DND-41 (cell line): ENCODE results near the gene SEC14L2.

Experiments used
- ATAC-seq: fragments of 200-7000 bp; cut with Tn5 transposase; 3 replicates; pipeline ENCODE4 v1.9.1; 2021; ENCODE audit warnings: low read depth; ENCODE audit not compliant: insufficient read depth
- DNase-seq: peaks from one replicate; pipeline ENCODE4 v3.0.0-alpha.2; 2020
- H2AFZ ChIP-seq: 2 replicates; pipeline ENCODE4 v1.6.0; 2012; ENCODE audit warnings: low read depth, low read length
- H3K27ac ChIP-seq: 2 replicates; pipeline ENCODE4 v1.5.1; 2012; ENCODE audit warnings: low read length, inconsistent platforms
- H3K27me3 ChIP-seq: fragments of 200-600 bp; sonication (generic); 2 replicates; pipeline ENCODE4 v1.6.0; 2012; ENCODE audit warnings: low read length, mild to moderate bottlenecking, inconsistent platforms; ENCODE audit not compliant: insufficient read depth, poor library complexity
- H3K36me3 ChIP-seq: 2 replicates; pipeline ENCODE4 v1.5.1; 2012; ENCODE audit warnings: low read length, inconsistent platforms; ENCODE audit not compliant: insufficient read depth
- H3K4me1 ChIP-seq: 2 replicates; pipeline ENCODE4 v1.5.1; 2012; ENCODE audit warnings: mild to moderate bottlenecking, low read length; ENCODE audit not compliant: insufficient read depth
- H3K4me2 ChIP-seq: 2 replicates; pipeline ENCODE4 v1.6.0; 2012; ENCODE audit warnings: mild to moderate bottlenecking, moderate library complexity, low read length, inconsistent platforms; ENCODE audit not compliant: insufficient read depth
- H3K4me3 ChIP-seq, 2 experiments: fragments of 200-600 bp in 1 of 2; shearing (Covaris generic) in 1 of 2; 2 replicates each; pipeline ENCODE4 v1.5.1; 2012 to 2016; ENCODE audit warnings: inconsistent platforms in 2 of 2, low read length in 2 of 2, mild to moderate bottlenecking in 2 of 2, low read depth in 1 of 2, moderate library complexity in 1 of 2
- H3K79me2 ChIP-seq: 2 replicates; pipeline ENCODE4 v1.6.0; 2012; ENCODE audit warnings: low read length, inconsistent platforms; ENCODE audit not compliant: insufficient read depth
- H3K9ac ChIP-seq: 2 replicates; pipeline ENCODE4 v1.6.0; 2012; ENCODE audit warnings: low read depth, mild to moderate bottlenecking, inconsistent platforms, low read length, moderate library complexity
- H3K9me3 ChIP-seq: 2 replicates; pipeline ENCODE4 v1.5.1; 2012; ENCODE audit warnings: low read length, moderate library complexity, mild to moderate bottlenecking, inconsistent platforms; ENCODE audit not compliant: insufficient read depth, severe bottlenecking
- H4K20me1 ChIP-seq: 2 replicates; pipeline ENCODE4 v1.6.0; 2012; ENCODE audit warnings: low read length; ENCODE audit not compliant: insufficient read depth
- CTCF ChIP-seq: IDR thresholded peaks from 2 replicates; pipeline ENCODE4 v1.5.1; 2012; ENCODE audit warnings: borderline replicate concordance, low read length, moderate library complexity, mild to moderate bottlenecking; ENCODE audit not compliant: poor library complexity, severe bottlenecking; ENCODE audit errors: extremely low read depth
- EZH2 ChIP-seq: IDR thresholded peaks from 3 replicates; pipeline ENCODE4 v1.6.1; 2012; ENCODE audit warnings: borderline replicate concordance, low read depth, mild to moderate bottlenecking, moderate library complexity, low read length, inconsistent platforms; ENCODE audit not compliant: severe bottlenecking

Gene SEC14L2

GRCh38 chr22:30371321-30371720 lies 25.5 kb upstream of the SEC14L2 start:
- Histone ChIP-seq H3K4me3 (no peak overlapping the region), H3K79me2 (no peaks in the 10 kb centered on the region), H3K9ac (no peak overlapping the region), H3K36me3 (no peaks in the 10 kb centered on the region), H3K27me3 (no peaks in the 10 kb centered on the region), H4K20me1 (peaks cover 6% of the 10 kb centered on the region), H3K27ac (no peak overlapping the region), H2AFZ (no peak overlapping the region), H3K4me1 (no peaks in the 10 kb centered on the region), H3K9me3 (no peaks in the 10 kb centered on the region), H3K4me2 (no peak overlapping the region)
- TF ChIP-seq CTCF (no peak), EZH2 (no peak)
- ATAC-seq: no peak
- no peak for DNase-seq

- Histone ChIP-seq H3K27me3 (no peaks in the 10 kb centered on the region), H3K4me2 (no peak overlapping the region), H3K4me3 (no peak overlapping the region), H3K36me3 (peaks cover 5% of the 10 kb centered on the region; the same call in 1 of the 2 replicates), H3K9me3 (no peaks in the 10 kb centered on the region), H3K9ac (no peak overlapping the region), H4K20me1 (peaks cover 6% of the 10 kb centered on the region), H3K79me2 (no peaks in the 10 kb centered on the region), H3K27ac (no peak overlapping the region), H2AFZ (no peak overlapping the region), H3K4me1 (no peaks in the 10 kb centered on the region)
- DNase-seq (no peak), ATAC-seq (no peak)
- TF ChIP-seq CTCF (no peak), EZH2 (no peak)
Observed at GRCh38 chr22:30371981-30372380, 24.8 kb upstream of the SEC14L2 start.

- no peak overlapping the region for H3K27ac ChIP-seq
- no peaks in the 10 kb centered on the region for H3K4me1 ChIP-seq
- no peak overlapping the region for H3K9ac ChIP-seq
- no peaks in the 10 kb centered on the region for H3K79me2 ChIP-seq
- no peaks in the 10 kb centered on the region for H3K9me3 ChIP-seq
- no peak for ATAC-seq
- H3K27me3 ChIP-seq: no peaks in the 10 kb centered on the region
- H4K20me1 ChIP-seq: peaks cover 6% of the 10 kb centered on the region
- TF ChIP-seq EZH2 (no peak), CTCF (no peak)
- no peak overlapping the region for H2AFZ ChIP-seq
- no peak overlapping the region for H3K4me2 ChIP-seq
- peaks cover 14% of the 10 kb centered on the region for H3K36me3 ChIP-seq
- H3K4me3 ChIP-seq: no peak overlapping the region
- DNase-seq: no peak
Observed at GRCh38 chr22:30372915-30373314, 23.9 kb upstream of the SEC14L2 start.
